Suprapubic skin (tissue), 3 donors: ENCODE data around the gene TAX1BP1.

Source experiments
- POLR2A ChIP-seq, 2 donors: fragments of 450-650 bp; IDR thresholded peaks; one replicate each; pipeline ENCODE4 v1.6.1; 2017; ENCODE audit warnings: antibody characterized with exemption in 2 of 2, mild to moderate bottlenecking in 2 of 2, moderate library complexity in 2 of 2
- TF ChIP-seq, protein P1 (sequence below), 2 donors: fragments of 200-600 bp in 1 of 2; fragments of 450-650 bp in 1 of 2; sonication (generic) in 1 of 2; IDR thresholded peaks; one replicate each; pipeline ENCODE4 v1.5.1; 2016 to 2019; ENCODE audit warnings: antibody characterized with exemption in 2 of 2, mild to moderate bottlenecking in 1 of 2, moderate library complexity in 1 of 2

DNA sequence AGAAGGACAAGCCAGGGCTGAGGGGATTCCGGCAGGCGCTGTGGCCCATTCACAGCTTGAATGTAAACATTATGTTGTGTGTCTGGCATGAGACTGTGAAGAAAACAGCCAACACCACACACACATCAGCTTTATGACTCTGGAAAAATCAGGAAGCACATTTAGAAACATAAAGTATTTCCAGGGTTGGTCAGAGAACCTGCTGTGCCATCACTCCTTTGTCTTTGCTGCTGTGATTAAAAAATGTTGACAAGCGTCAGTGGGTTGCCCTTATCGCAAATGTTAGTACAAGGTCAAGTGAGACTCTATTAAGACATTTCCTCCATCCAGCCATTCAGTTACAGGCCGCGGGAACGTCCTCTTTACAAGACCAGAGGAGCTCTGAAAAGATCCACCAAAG lies 95.4 kb downstream of the TAX1BP1 start:
- TF ChIP-seq, protein P1, sequence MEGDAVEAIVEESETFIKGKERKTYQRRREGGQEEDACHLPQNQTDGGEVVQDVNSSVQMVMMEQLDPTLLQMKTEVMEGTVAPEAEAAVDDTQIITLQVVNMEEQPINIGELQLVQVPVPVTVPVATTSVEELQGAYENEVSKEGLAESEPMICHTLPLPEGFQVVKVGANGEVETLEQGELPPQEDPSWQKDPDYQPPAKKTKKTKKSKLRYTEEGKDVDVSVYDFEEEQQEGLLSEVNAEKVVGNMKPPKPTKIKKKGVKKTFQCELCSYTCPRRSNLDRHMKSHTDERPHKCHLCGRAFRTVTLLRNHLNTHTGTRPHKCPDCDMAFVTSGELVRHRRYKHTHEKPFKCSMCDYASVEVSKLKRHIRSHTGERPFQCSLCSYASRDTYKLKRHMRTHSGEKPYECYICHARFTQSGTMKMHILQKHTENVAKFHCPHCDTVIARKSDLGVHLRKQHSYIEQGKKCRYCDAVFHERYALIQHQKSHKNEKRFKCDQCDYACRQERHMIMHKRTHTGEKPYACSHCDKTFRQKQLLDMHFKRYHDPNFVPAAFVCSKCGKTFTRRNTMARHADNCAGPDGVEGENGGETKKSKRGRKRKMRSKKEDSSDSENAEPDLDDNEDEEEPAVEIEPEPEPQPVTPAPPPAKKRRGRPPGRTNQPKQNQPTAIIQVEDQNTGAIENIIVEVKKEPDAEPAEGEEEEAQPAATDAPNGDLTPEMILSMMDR (IDR thresholded peaks at IDR 0.05) = no peak
- no peak for TF ChIP-seq POLR2A (IDR thresholded peaks at IDR 0.05)
